ENCODE data around the gene MTARC2.

The MTARC2 gene

GRCh38 chr1:220797553-220797952 is 49.4 kb downstream of the MTARC2 start:
- Histone ChIP-seq H3K4me3 (replicated peaks; ENCODE audit: low read depth, low read length) (no peak overlapping the region), H3K27me3 (replicated peaks; ENCODE audit: control insufficient read depth, insufficient read depth, low read length) (no peaks in the 10 kb centered on the region), H3K36me3 (ENCODE audit: control insufficient read depth, insufficient read depth, low read length) (no peaks in the 10 kb centered on the region)
- TF ChIP-seq, protein P1, sequence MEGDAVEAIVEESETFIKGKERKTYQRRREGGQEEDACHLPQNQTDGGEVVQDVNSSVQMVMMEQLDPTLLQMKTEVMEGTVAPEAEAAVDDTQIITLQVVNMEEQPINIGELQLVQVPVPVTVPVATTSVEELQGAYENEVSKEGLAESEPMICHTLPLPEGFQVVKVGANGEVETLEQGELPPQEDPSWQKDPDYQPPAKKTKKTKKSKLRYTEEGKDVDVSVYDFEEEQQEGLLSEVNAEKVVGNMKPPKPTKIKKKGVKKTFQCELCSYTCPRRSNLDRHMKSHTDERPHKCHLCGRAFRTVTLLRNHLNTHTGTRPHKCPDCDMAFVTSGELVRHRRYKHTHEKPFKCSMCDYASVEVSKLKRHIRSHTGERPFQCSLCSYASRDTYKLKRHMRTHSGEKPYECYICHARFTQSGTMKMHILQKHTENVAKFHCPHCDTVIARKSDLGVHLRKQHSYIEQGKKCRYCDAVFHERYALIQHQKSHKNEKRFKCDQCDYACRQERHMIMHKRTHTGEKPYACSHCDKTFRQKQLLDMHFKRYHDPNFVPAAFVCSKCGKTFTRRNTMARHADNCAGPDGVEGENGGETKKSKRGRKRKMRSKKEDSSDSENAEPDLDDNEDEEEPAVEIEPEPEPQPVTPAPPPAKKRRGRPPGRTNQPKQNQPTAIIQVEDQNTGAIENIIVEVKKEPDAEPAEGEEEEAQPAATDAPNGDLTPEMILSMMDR (IDR thresholded peaks at IDR 0.05; ENCODE audit: insufficient read depth, low read length, poor library complexity, severe bottlenecking) = no peak
- no peak for DNase-seq (ENCODE audit: extremely low read depth, insufficient read length)

DNA sequence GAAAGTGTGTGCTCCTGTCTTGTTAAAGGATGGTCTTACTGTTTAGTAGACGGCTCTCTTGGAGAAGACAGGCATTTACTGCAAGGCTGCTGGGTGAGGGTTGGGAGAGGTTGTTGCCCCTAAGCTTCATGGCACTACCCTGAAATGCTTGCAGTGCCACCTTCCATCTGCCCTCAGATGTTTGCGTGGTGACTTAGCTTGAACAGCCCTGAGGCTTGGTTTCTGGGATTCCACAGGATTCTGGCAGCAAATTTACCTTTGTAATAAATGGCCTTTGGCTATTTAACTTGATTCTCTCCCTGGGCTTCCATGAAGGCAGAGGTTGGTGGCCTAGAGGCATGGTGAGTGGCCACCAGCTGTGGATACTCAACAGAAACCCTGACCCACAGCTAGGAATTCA is 50.2 kb downstream of the MTARC2 start:
- no peaks in the 10 kb centered on the region for H3K27me3 ChIP-seq (replicated peaks; ENCODE audit: control insufficient read depth, insufficient read depth, low read length)
- no peak overlapping the region for H3K4me3 ChIP-seq (replicated peaks; ENCODE audit: low read depth, low read length)
- H3K36me3 ChIP-seq (ENCODE audit: control insufficient read depth, insufficient read depth, low read length) = no peaks in the 10 kb centered on the region
- DNase-seq (ENCODE audit: extremely low read depth, insufficient read length) = no peak
- TF ChIP-seq, protein P1 (IDR thresholded peaks at IDR 0.05; ENCODE audit: insufficient read depth, low read length, poor library complexity, severe bottlenecking) = no peak

- TF ChIP-seq, protein P1 (IDR thresholded peaks at IDR 0.05; ENCODE audit: insufficient read depth, low read length, poor library complexity, severe bottlenecking) = no peak
- no peak for DNase-seq (ENCODE audit: extremely low read depth, insufficient read length)
- H3K4me3 ChIP-seq (replicated peaks; ENCODE audit: low read depth, low read length) = no peak overlapping the region
- H3K27me3 ChIP-seq (replicated peaks; ENCODE audit: control insufficient read depth, insufficient read depth, low read length) = no peaks in the 10 kb centered on the region
- H3K36me3 ChIP-seq (ENCODE audit: control insufficient read depth, insufficient read depth, low read length) = no peaks in the 10 kb centered on the region
Observed at GRCh38 chr1:220800262-220800661, 52.1 kb downstream of the MTARC2 start.

DNA sequence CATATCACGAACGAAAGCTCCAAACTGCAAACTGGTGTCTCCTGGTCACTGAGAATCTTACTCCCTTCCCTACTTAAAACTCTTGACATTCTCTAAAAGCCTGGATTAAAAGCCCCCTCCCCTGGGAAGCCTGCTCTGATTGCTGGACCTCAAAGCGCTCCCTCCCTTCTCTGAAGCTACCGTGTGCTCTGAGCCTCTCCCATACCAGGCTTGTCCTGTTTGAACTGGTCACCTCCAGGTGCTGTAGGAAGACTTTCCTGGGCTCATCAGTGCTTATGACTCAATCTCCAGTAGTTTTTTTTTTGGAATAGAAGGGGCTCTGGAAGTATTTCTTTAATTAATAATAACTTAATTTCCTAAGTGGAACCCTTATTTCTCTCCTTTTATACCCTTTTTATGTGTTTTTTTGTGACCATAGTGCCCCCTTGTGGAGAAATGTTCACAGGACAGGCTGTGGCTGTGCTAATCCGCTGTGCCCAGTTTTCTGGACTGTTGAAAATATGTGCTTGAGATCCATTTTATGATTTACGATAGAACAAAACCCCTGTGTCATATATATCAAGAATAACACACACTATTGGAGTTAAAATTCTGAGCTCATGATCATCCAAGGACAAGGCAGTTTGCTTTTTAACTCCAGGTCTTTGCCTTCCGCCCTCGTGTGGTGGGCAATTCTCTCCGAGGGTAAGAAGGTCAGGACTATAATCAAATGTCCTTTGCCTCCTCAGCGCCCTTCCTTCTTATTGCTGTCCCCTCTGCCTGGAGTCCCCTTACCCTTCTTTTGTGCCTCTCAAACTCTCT is 55.5 kb downstream of the MTARC2 start:
- TF ChIP-seq, protein P1 (IDR thresholded peaks at IDR 0.05; ENCODE audit: insufficient read depth, low read length, poor library complexity, severe bottlenecking) = peak; percentile 64
- Histone ChIP-seq H3K36me3 (ENCODE audit: control insufficient read depth, insufficient read depth, low read length) (no peaks in the 10 kb centered on the region), H3K4me3 (replicated peaks; ENCODE audit: low read depth, low read length) (no peak overlapping the region), H3K27me3 (replicated peaks; ENCODE audit: control insufficient read depth, insufficient read depth, low read length) (no peaks in the 10 kb centered on the region; the same call in 1 of the 2 replicates)
- no peak for DNase-seq (ENCODE audit: extremely low read depth, insufficient read length)

DNA sequence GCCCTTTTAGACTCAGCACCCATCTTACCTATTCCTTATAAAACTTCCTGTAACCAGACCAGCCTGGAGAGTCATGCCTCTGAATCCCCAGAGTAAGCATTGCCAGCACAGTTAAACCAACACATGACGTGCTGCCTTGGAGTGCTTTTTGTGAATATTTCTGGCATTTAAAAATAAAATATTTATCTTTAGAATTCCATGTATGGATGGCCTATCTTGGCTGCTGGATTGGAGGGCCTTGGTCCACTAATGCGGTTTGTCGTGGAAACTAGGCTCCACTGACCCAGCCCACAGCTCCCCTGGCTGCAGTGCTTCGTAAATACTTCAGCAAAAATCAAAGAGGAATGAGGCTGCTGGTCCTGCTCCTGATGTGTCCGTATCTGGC is 56.1 kb downstream of the MTARC2 start:
- H3K27me3 ChIP-seq (replicated peaks; ENCODE audit: control insufficient read depth, insufficient read depth, low read length) = no peaks in the 10 kb centered on the region; the same call in 1 of the 2 replicates
- H3K36me3 ChIP-seq (ENCODE audit: control insufficient read depth, insufficient read depth, low read length) = no peaks in the 10 kb centered on the region
- TF ChIP-seq, protein P1 (IDR thresholded peaks at IDR 0.05; ENCODE audit: insufficient read depth, low read length, poor library complexity, severe bottlenecking) = no peak
- no peak for DNase-seq (ENCODE audit: extremely low read depth, insufficient read length)
- no peak overlapping the region for H3K4me3 ChIP-seq (replicated peaks; ENCODE audit: low read depth, low read length)
